PC-9 (cell line): ENCODE data around the gene ARHGEF26.

Experiments used
- EZH2 ChIP-seq: fragments of 200-600 bp; sonication (generic); IDR thresholded peaks from 2 replicates; pipeline ENCODE4 v1.8.0; 2017; ENCODE audit warnings: antibody characterized with exemption, low read depth
- TF ChIP-seq, protein P1 (sequence below): fragments of 200-600 bp; sonication (generic); conservative IDR thresholded peaks from 2 replicates; pipeline ENCODE4 v1.6.1; 2017; ENCODE audit warnings: mixed run types, antibody characterized with exemption, mild to moderate bottlenecking, moderate library complexity

DNA sequence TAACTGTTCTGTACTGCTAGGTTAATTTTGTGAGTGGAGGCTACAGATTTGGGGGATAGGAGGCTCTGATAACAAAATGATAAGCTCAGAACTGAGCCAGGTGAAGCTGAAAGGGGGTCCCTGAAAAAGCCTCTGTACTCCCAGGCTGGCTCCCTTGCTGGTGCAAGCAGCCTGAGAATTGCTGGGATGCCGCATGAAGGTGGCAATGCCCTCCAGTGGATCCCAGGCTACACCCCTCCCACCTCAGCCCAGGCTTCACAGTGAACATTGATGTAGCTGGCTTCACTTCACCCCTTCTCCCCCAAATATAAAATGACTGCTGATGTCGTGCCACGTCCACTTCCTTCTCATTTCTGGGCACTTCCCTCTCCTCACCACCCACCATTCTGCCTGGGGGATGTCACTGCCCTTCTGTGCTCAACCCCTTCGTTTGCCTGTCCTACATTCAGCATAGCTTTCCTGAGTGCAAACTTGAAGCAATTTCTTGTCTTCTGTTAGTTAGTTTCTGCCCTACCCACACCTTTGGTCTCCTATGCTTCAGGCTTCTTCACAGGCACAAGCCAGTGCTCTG, 9.7 kb upstream of the ARHGEF26 start:
- TF ChIP-seq, protein P1, sequence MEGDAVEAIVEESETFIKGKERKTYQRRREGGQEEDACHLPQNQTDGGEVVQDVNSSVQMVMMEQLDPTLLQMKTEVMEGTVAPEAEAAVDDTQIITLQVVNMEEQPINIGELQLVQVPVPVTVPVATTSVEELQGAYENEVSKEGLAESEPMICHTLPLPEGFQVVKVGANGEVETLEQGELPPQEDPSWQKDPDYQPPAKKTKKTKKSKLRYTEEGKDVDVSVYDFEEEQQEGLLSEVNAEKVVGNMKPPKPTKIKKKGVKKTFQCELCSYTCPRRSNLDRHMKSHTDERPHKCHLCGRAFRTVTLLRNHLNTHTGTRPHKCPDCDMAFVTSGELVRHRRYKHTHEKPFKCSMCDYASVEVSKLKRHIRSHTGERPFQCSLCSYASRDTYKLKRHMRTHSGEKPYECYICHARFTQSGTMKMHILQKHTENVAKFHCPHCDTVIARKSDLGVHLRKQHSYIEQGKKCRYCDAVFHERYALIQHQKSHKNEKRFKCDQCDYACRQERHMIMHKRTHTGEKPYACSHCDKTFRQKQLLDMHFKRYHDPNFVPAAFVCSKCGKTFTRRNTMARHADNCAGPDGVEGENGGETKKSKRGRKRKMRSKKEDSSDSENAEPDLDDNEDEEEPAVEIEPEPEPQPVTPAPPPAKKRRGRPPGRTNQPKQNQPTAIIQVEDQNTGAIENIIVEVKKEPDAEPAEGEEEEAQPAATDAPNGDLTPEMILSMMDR = no peak
- no peak for TF ChIP-seq EZH2
